C1 segment of cervical spinal cord (tissue), 14 donors: ENCODE measurements around the gene TCF7.
A peak's percentile ranks its signal among the peaks of the same experiment; 100 is the strongest.

Source experiments
- DNase-seq, 14 donors: peaks; one replicate each; lab custom pipeline; 2025; lab: John Stamatoyannopoulos, UW

TCF7 gene

GRCh38 chr5:134113363-134113889 lies 1.1 kb upstream of the TCF7 start:
- DNase-seq: no peak

- DNase-seq: no peak
Measured at GRCh38 chr5:134114886-134115805, 665 bp downstream of the TCF7 start.

- DNase-seq: no peak
Measured at GRCh38 chr5:134115806-134116175, 1.3 kb downstream of the TCF7 start.

GRCh38 chr5:134116286-134116685 lies 1.8 kb downstream of the TCF7 start:
- no peak for DNase-seq

- DNase-seq: no peak
Measured at GRCh38 chr5:134116789-134117761, 2.6 kb downstream of the TCF7 start.

- no peak for DNase-seq
Measured at GRCh38 chr5:134118212-134118835, 3.8 kb downstream of the TCF7 start.

- DNase-seq: no peak
Measured at GRCh38 chr5:134119720-134120119, 5.2 kb downstream of the TCF7 start.

- no peak for DNase-seq
Measured at GRCh38 chr5:134120386-134121138, 6.1 kb downstream of the TCF7 start.

- DNase-seq: no peak
Measured at GRCh38 chr5:134122530-134122929, 8.0 kb downstream of the TCF7 start.

GRCh38 chr5:134123360-134123759 lies 8.9 kb downstream of the TCF7 start:
- DNase-seq: no peak

GRCh38 chr5:134124289-134125038 lies 10.0 kb downstream of the TCF7 start:
- DNase-seq: no peak

- peak in 10 of 14 donors; percentile 13 to 91 (median 58) for DNase-seq
Measured at GRCh38 chr5:134125039-134126015, 10.8 kb downstream of the TCF7 start.

GRCh38 chr5:134127376-134127861 lies 12.9 kb downstream of the TCF7 start:
- DNase-seq: peak in 1 of 14 donors; percentile 27

- no peak for DNase-seq
Measured at GRCh38 chr5:134127988-134128647, 13.6 kb downstream of the TCF7 start.

GRCh38 chr5:134128648-134128995 lies 14.1 kb downstream of the TCF7 start:
- DNase-seq: no peak

- no peak for DNase-seq
Measured at GRCh38 chr5:134129411-134130238, 15.1 kb downstream of the TCF7 start.

GRCh38 chr5:134130239-134130945 lies 15.9 kb downstream of the TCF7 start:
- DNase-seq: no peak
